HG03571 (cell line): ENCODE measurements around the gene CDYL2.
A peak's percentile ranks its signal among the peaks of the same experiment; 100 is the strongest.

Experiments
- ATAC-seq: cut with Tn5 transposase; IDR thresholded peaks from one replicate; pipeline ENCODE4 v1.9.1; 2021; ENCODE audit not compliant: unreplicated experiment

Gene CDYL2

DNA sequence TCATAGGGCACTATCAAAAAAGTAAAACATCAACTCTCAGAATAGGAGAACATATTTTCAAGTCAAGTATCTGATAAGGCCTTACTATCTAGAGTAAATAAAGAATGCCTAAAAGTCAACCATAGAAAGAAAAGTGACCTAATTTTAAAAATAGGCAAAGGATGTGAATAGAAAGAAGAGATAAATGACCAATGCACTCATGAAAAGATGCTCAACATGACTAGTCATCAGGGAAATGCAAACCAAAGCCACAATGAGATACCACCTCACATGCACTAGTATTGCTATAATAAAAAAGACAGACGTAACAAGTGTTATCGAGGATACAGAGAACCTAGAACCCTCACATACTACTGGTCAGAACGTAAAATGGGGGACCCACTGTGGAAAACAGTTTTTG, 172.8 kb downstream of the CDYL2 start:
- ATAC-seq, result no peak

GRCh38 chr16:80628254-80628653, 176.1 kb downstream of the CDYL2 start:
- ATAC-seq, result no peak

DNA sequence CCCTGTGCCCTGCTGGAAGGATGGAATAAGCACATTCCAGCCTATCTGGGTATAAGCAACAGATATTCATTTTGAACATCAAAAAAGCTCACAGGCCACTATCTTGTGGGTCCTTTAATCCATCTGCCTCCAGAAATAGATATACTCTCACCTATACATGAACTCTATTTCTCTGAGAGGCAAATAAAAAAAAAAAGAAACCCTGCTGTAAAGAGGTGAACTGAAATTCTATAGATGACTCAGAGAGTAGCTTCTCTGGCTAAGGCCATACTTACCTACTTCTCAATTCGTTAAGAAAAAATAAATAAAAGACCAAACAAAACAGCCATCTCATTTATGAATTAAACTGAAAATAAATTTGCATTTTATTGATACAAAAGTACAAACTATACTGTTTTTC, 177.3 kb downstream of the CDYL2 start:
- ATAC-seq, result peak; percentile 89

GRCh38 chr16:80623376-80623775, 181.0 kb downstream of the CDYL2 start:
- ATAC-seq, result no peak

- no peak for ATAC-seq
Measured at GRCh38 chr16:80622007-80622406, 182.4 kb downstream of the CDYL2 start.

- ATAC-seq, result no peak
Measured at GRCh38 chr16:80620736-80621605, 183.4 kb downstream of the CDYL2 start.

DNA sequence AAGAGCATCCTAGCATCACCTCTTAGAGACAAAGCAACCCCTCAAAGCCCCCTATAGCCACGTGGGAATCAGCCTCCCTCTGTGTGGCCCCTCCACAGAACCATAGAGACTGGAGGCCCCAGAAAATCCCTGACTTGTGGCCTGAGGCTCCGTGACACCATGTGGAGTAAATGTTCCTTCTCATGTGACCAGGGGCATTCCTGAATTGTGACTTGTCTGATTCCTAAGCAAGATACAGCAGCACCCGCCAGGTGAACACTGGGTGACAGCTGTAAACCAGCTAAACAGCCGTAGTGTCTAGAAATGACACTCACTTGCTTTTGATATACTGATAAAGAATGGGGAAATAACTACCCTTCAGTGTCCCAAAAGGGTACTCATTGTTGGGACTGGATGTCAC, 184.6 kb downstream of the CDYL2 start:
- no peak for ATAC-seq

DNA sequence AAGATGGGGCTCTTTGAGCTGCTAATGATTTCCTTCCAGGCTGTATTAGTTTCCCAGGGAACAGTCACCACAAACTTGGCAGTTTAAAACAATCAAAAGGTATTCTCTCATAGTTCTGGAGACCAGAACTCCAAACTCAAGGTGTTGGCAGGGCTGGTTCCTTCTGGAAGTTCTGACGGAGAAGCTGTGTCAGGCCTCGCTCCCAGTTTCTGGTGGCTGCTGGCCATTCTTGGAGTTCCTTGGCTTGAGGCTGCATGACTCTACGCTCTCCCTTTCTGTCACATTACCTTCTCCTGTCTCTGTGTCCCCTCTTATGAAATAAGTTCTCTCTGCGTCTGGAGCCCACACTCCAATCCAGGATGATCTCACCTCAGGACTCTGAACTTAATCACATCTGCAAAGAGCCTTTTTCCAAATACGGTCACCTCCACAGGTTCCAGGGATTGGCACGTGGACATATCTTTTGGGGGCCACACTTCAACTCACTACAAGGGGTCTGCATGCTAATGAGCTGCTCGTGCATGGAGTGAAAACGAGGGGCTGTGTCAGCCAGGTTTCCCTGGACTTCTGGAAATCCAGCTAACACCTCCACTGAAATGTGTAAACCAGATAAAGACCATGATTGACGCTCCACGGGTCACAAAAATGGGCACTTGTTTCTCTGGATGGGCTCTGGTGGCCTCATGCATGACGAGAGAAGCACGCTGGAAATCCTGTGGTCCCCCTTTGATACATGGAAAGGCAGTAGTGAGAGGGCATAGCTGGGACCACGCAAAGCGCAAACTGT, 185.3 kb downstream of the CDYL2 start:
- ATAC-seq, result no peak

DNA sequence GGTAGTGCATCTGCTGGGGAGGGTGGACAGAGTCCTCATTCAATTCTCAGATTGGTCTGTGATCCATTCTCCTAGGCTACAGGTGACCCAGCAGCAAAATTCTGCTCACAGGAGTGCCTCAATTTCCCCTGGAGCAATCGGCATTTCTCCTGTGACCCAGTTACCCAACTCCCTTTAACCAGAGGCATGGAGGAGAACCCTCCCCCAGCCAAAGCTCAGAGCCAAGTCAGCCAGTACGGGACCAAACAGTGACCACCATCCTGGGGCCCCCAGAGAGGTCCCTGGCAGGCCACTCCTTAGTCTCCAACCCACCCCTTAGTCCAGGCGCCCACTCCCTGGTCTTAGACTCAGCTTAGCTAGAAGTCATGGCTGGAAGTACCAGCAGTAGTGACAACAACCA, 188.0 kb downstream of the CDYL2 start:
- no peak for ATAC-seq

DNA sequence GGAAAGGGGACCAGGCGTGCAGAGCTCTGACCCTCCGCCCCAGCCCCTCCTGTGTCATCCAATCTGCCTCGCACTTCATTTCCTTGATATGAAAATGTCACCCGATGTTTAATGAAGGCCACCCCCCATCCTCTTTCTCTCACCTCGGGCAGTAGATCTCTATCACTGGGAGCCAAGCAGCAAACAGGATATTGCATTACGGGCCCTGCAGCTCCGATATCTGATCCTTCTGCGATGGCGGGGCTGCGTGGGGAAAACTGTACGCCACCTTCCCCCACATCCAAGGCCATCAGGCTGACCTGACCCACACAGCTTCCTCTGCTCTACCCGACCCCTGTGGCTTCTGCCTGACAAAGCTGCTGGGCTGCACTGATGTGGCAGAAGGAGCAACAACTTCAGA, 188.7 kb downstream of the CDYL2 start:
- ATAC-seq, result no peak

- no peak for ATAC-seq
Measured at GRCh38 chr16:80614908-80615671, 189.3 kb downstream of the CDYL2 start.

- no peak for ATAC-seq
Measured at GRCh38 chr16:80612461-80613017, 191.9 kb downstream of the CDYL2 start.

- no peak for ATAC-seq
Measured at GRCh38 chr16:80611930-80612327, 192.5 kb downstream of the CDYL2 start.

GRCh38 chr16:80611171-80611929, 193.0 kb downstream of the CDYL2 start:
- no peak for ATAC-seq

DNA sequence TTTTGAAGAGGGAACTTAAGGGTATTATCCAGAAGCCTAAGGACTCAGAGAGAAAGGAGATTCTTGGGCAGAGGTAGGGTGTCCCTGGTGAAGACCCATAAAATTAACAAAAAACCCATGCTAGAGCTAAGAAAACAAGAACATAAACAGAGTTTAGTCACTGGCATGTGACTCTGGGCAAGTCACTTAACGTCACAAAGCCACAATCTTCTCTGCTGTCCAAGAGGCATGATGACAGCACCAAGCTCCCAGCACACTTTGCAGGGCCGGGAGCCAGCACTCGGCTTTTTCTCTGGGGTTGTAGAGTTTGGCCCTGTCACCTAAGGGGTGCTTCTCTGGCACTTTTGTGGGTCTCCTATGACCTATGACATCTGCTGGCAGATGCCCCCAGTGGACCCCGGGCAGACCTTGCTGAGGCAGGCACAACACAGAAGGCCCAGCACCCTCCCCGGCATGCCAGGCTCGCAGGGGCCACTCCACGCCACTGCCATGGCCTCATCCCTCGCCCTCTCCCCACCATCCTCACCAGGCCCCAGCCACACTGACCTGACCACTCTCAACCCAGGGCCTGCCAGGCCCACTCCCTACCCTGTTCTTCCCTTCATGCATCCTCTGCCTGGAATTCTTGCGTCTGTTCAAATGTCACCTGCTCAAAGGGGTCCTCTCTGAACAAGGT, 193.8 kb downstream of the CDYL2 start:
- no peak for ATAC-seq

DNA sequence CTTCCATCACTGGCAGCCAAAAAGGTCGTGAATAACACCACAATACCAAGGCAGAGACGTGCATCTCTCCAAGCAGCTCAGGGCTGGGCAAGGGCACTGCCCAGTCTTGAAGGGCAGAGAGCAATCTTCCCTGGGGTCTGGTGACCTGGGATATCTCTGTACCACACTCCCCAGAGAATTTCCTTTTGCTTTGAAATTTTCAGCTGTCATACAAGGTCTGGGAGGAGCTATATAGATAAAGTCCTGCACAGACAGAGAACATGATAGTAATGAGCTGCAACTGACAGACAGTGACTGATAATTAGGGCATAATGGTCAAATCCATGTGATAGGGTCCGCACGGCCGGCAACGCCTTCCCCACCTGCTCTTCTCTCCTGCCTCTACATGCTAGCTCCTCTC, 195.5 kb downstream of the CDYL2 start:
- ATAC-seq, result no peak

GRCh38 chr16:80607204-80607603, 197.2 kb downstream of the CDYL2 start:
- no peak for ATAC-seq

- no peak for ATAC-seq
Measured at GRCh38 chr16:80606221-80606766, 198.1 kb downstream of the CDYL2 start.

DNA sequence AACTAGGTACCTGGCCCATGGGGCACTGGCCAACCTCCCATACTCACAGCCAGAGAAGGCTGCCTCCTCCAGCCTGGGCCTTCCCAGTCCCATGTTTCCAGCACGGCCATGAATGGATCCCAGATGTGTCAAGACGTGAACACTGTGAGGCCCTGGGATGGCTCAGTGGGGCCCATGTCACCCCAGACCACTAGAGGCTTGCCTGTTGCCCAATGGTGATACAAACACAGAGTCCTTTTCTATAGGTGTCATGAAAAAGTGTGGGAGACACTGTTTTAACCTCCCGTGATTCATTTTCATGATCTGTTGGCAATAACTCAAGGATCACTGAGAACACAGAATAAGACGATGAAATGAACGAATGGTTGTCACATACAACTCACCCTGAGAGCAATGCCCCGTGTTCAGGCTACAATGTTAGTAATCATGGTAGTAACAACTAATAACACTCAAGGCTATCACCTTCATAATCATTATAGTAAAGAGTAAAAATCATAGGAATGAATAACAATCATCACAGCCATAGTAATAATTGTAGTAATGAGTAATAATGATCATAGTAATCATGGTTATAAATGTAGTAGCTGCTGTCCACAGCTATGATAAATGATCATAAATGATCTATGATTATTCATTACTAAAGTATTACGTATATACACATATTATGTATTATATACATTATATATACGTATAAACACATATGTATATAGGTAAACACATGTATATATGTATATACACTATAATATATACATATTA, 199.6 kb downstream of the CDYL2 start:
- no peak for ATAC-seq
